GM12873 (cell line): ENCODE data around the gene GMCL2.

Experiments used
- TF ChIP-seq, protein P1 (sequence below): IDR thresholded peaks from 2 replicates; pipeline ENCODE4 v1.5.1; 2012; ENCODE audit warnings: low read depth, mild to moderate bottlenecking, moderate library complexity, low read length, control low read depth; ENCODE audit not compliant: insufficient read depth; ENCODE audit errors: missing control alignments

Gene GMCL2

DNA sequence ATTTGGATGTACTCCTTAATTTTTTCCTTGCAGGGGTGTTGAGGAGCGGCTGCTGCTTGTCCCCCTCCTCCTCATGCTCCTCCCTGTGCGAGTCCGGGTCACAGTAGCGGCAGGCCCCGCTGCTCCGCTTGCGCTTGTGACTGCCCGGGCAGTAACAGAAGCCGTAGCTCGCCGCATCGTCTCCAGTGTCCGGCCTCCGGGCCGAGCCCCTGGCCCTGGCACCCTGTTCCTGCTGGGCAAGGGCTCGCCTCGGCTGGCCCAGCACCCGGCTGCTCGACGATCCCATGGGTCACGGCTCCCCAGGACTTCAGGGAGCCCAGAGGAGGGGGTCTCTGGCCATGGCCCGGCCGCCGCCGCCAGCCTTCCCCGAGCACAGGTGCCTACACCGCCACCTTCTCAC is at the start of gene GMCL2:
TSS of gene GMCL2 (minus strand) at position 358 of the 400 bp plus-strand sequence. CDS start at position 286, 72 bp downstream.
- TF ChIP-seq, protein P1, sequence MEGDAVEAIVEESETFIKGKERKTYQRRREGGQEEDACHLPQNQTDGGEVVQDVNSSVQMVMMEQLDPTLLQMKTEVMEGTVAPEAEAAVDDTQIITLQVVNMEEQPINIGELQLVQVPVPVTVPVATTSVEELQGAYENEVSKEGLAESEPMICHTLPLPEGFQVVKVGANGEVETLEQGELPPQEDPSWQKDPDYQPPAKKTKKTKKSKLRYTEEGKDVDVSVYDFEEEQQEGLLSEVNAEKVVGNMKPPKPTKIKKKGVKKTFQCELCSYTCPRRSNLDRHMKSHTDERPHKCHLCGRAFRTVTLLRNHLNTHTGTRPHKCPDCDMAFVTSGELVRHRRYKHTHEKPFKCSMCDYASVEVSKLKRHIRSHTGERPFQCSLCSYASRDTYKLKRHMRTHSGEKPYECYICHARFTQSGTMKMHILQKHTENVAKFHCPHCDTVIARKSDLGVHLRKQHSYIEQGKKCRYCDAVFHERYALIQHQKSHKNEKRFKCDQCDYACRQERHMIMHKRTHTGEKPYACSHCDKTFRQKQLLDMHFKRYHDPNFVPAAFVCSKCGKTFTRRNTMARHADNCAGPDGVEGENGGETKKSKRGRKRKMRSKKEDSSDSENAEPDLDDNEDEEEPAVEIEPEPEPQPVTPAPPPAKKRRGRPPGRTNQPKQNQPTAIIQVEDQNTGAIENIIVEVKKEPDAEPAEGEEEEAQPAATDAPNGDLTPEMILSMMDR = no peak

GRCh38 chr5:178236679-178237078 is 49.5 kb upstream of the GMCL2 start:
- TF ChIP-seq, protein P1 = no peak

DNA sequence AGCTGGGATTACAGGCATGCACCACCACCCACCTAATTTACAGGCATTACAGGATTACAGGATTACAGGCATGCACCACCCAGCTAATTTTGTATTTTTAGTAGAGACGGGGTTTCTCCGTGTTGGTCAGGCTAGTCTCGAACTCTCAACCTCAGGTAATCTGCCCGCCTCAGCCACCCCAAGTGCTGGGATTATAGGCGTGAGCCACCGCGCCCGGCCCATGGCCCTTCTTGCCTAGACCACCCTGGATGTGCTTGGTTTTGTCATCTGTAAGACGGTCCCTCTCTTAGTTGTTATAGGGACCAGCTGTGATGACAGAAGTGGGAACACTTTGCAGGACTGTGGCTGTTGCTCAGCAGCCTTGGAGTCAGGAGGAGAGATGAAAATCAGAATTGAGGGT is 49.0 kb upstream of the GMCL2 start:
- TF ChIP-seq, protein P1 = no peak

- TF ChIP-seq, protein P1 = no peak
Measured at GRCh38 chr5:178235588-178235974, 48.4 kb upstream of the GMCL2 start.

DNA sequence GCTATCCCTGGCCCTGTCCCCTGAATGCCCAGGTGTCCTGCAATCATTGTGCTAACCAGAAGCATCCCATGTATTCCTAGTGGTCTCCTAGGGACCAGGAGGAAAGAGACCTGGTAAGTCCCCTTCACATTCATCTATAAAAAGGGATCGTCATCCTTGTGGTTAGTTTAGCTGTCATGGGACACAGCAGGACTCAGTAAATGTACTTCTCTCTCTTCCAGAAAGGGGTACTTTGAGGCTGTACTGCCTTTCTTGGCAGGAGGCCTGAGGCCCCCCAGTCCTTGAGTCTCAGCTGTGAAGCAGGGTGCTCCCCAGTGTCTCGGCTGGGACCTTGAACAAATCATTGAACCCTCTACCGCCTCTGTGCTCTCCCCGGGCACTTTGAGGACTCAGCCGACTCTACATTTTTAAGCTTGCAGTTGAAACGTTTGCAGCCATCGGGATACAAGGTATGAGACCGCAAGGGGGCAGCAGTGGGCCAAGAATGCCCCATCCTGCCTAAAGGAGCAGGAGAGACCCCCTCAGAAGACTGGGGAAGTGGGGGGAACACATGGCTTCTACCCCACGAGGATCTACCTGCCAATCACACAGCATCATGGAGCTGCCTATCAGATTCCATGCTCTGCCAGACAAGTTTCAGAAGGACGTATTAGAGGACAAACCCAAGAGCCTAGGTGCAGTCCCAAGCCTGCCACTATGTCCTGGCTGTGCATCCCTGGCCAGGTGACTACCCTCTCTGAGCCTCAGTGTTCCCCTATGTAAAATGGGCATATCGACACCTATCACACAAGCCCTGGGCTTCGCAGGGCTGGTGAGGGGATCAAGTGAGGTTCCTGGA is 47.8 kb upstream of the GMCL2 start:
- TF ChIP-seq, protein P1 = peak; percentile 89

GRCh38 chr5:178234121-178234749 is 47.1 kb upstream of the GMCL2 start:
- TF ChIP-seq, protein P1 = no peak

GRCh38 chr5:178232920-178233429 is 45.8 kb upstream of the GMCL2 start:
- TF ChIP-seq, protein P1 = no peak
